HCT116 (cell line): ENCODE results near the gene RTN4RL1. TPM values are rescaled to one million over a fixed set of nuclear protein-coding genes. Genes with fewer than 3 reads are reported as not detected.

ENCODE experiments used
- ATAC-seq: fragments of 200-7000 bp; cut with Tn5 transposase; 2 replicates; pipeline ENCODE4 v1.9.1; 2020; ENCODE audit warnings: mild to moderate bottlenecking, moderate library complexity
- BruUV-seq: library from RNA; stranded (reverse); fragments of 400-500 nt; replicated peaks from 2 replicates; lab custom pipeline; 2021; lab: Mats Ljungman, UMichigan
- CTCF ChIA-PET: fragments of 300-600 bp; sonication (Branson Sonifier 250); formaldehyde crosslinking; loops from one replicate; lab custom pipeline; 2021; ENCODE audit warnings: antibody characterized with exemption; lab: Charles Lee
- POLR2A ChIA-PET: fragments of 300-600, 350-600 bp; sonication (Branson Sonifier 250); formaldehyde crosslinking; loops from one replicate; lab custom pipeline; 2021; ENCODE audit warnings: antibody characterized with exemption; lab: Charles Lee
- RAD21 ChIA-PET, 2 experiments: fragments of 300-600 bp; sonication (Branson Sonifier 250); formaldehyde crosslinking; loops; one replicate each; lab custom pipeline; 2023; ENCODE audit warnings: low total read pairs in 2 of 2; ENCODE audit not compliant: uncharacterized antibody in 2 of 2, unreplicated experiment in 2 of 2, low non-redundant PET in 1 of 2; lab: Charles Lee
- DNase-seq: peaks from one replicate; pipeline ENCODE4 v3.0.0-alpha.2; 2010; ENCODE audit warnings: low read depth, low spot score
- H2AFZ ChIP-seq: fragments of 200-600 bp; shearing (Covaris generic), sonication (generic); 2 replicates; pipeline ENCODE4 v1.6.1; 2017; ENCODE audit warnings: low read depth, mixed run types, mixed read lengths, antibody characterized with exemption, low read length; ENCODE audit not compliant: poor library complexity, severe bottlenecking
- H3K27ac ChIP-seq: 2 replicates; pipeline ENCODE4 v1.5.1; 2012; ENCODE audit warnings: low read depth, low read length
- H3K27me3 ChIP-seq: fragments of 200-600 bp; sonication (generic); 2 replicates; pipeline ENCODE4 v1.6.1; 2016; ENCODE audit warnings: mixed run types, low read length, mixed read lengths; ENCODE audit not compliant: insufficient read depth
- H3K36me3 ChIP-seq, 2 experiments: fragments of 200-500 bp in 1 of 2; fragments of 200-600 bp in 1 of 2; sonication (Bioruptor generic) in 1 of 2; sonication (generic) in 1 of 2; 2 replicates each; pipeline versions ENCODE4 v1.5.1 to v1.6.1; 2014 to 2016; ENCODE audit warnings: low read length in 2 of 2, inconsistent platforms in 1 of 2, mixed read lengths in 1 of 2, mixed run types in 1 of 2; ENCODE audit not compliant: insufficient read depth in 2 of 2, control insufficient read depth in 1 of 2
- H3K4me1 ChIP-seq, 2 experiments: fragments of 200-600 bp in 1 of 2; sonication (generic) in 1 of 2; 2 replicates each; pipeline versions ENCODE4 v1.5.1 to v1.6.1; 2012 to 2017; ENCODE audit warnings: low read length in 2 of 2, inconsistent platforms in 1 of 2, mild to moderate bottlenecking in 1 of 2, mixed read lengths in 1 of 2, mixed run types in 1 of 2, moderate library complexity in 1 of 2; ENCODE audit not compliant: insufficient read depth in 2 of 2, control insufficient read depth in 1 of 2
- H3K4me2 ChIP-seq: fragments of 200-600 bp; sonication (generic); 2 replicates; pipeline ENCODE4 v1.6.1; 2017; ENCODE audit warnings: mixed run types, low read length, mixed read lengths
- H3K4me3 ChIP-seq, 2 experiments: fragments of 200-600 bp in 1 of 2; sonication (generic) in 1 of 2; replicated peaks in 1 of 2; 2 replicates each; pipeline ENCODE4 v1.5.1; 2011 to 2016; ENCODE audit warnings: low read length in 2 of 2, control low read depth in 1 of 2, low read depth in 1 of 2, mild to moderate bottlenecking in 1 of 2, mixed read lengths in 1 of 2, mixed run types in 1 of 2
- H3K79me2 ChIP-seq: fragments of 200-600 bp; sonication (generic); 2 replicates; pipeline ENCODE4 v1.6.1; 2017; ENCODE audit warnings: mild to moderate bottlenecking, mixed run types, low read length, moderate library complexity, mixed read lengths; ENCODE audit not compliant: insufficient read depth
- H3K9ac ChIP-seq: fragments of 200-600 bp; sonication (generic); 2 replicates; pipeline ENCODE4 v1.6.1; 2016; ENCODE audit warnings: low read length, mixed read lengths
- H3K9me2 ChIP-seq: fragments of 200-600 bp; sonication (generic), shearing (Covaris generic); 2 replicates; pipeline ENCODE4 v1.6.1; 2017; ENCODE audit warnings: mixed run types, mild to moderate bottlenecking, moderate library complexity; ENCODE audit not compliant: insufficient read depth
- H3K9me3 ChIP-seq, 2 experiments: fragments of 200-500 bp in 1 of 2; fragments of 200-600 bp in 1 of 2; sonication (Bioruptor generic) in 1 of 2; sonication (generic) in 1 of 2; 2 replicates each; pipeline ENCODE4 v1.6.1; 2014 to 2017; ENCODE audit warnings: low read length in 2 of 2, mixed read lengths in 2 of 2, inconsistent platforms in 1 of 2, low read depth in 1 of 2, mild to moderate bottlenecking in 1 of 2, mixed run types in 1 of 2, moderate library complexity in 1 of 2; ENCODE audit not compliant: control insufficient read depth in 1 of 2, insufficient read depth in 1 of 2
- H4K20me1 ChIP-seq: fragments of 200-600 bp; sonication (generic), shearing (Covaris generic); 2 replicates; pipeline ENCODE4 v1.6.1; 2017; ENCODE audit warnings: mixed run types, mild to moderate bottlenecking, moderate library complexity; ENCODE audit not compliant: insufficient read depth
- CEBPB ChIP-seq: IDR thresholded peaks from 2 replicates; pipeline ENCODE4 v1.6.1; 2012; ENCODE audit warnings: low read depth
- EGR1 ChIP-seq: IDR thresholded peaks from 2 replicates; pipeline ENCODE4 v1.6.1; 2012; ENCODE audit warnings: low read depth
- ELF1 ChIP-seq: IDR thresholded peaks from 2 replicates; pipeline ENCODE4 v1.6.1; 2012; ENCODE audit warnings: low read depth, borderline replicate concordance
- EZH2 ChIP-seq: fragments of 200-600 bp; sonication (generic); IDR thresholded peaks from 2 replicates; pipeline ENCODE4 v1.6.1; 2017; ENCODE audit warnings: antibody characterized with exemption, mixed run types
- EZH2phosphoT487 ChIP-seq: fragments of 200-600 bp; IDR thresholded peaks from 2 replicates; pipeline ENCODE4 v1.6.1; 2018; ENCODE audit warnings: antibody characterized with exemption, borderline replicate concordance
- FOSL1 ChIP-seq: IDR thresholded peaks from 2 replicates; pipeline ENCODE4 v1.6.1; 2012; ENCODE audit warnings: low read depth
- JUND ChIP-seq: IDR thresholded peaks from 2 replicates; pipeline ENCODE4 v1.6.1; 2012
- POLR2A ChIP-seq: IDR thresholded peaks from 2 replicates; pipeline ENCODE4 v1.7.0; 2011; ENCODE audit warnings: borderline replicate concordance; ENCODE audit not compliant: insufficient read depth, insufficient read length; ENCODE audit errors: extremely low read depth
- POLR2AphosphoS5 ChIP-seq: IDR thresholded peaks from 2 replicates; pipeline ENCODE4 v1.6.1; 2011; ENCODE audit warnings: mild to moderate bottlenecking, low read depth, low read length, moderate library complexity
- SIN3A ChIP-seq: IDR thresholded peaks from 2 replicates; pipeline ENCODE4 v1.6.1; 2012; ENCODE audit warnings: low read depth
- SP1 ChIP-seq: IDR thresholded peaks from 2 replicates; pipeline ENCODE4 v1.6.1; 2012; ENCODE audit warnings: low read depth
- SRF ChIP-seq: IDR thresholded peaks from 2 replicates; pipeline ENCODE4 v1.6.1; 2012; ENCODE audit warnings: low read depth
- TCF7L2 ChIP-seq: IDR thresholded peaks from 2 replicates; pipeline ENCODE4 v1.7.0; 2011; ENCODE audit warnings: borderline replicate concordance, inconsistent platforms; ENCODE audit not compliant: insufficient read depth, insufficient read length; ENCODE audit errors: extremely low read depth
- ZFX ChIP-seq: fragments of 450-650 bp; IDR thresholded peaks from 2 replicates; pipeline ENCODE4 v1.6.1; 2017
- ZNF274 ChIP-seq: fragments of 200-500 bp; sonication (Bioruptor generic); IDR thresholded peaks from 2 replicates; pipeline ENCODE4 v1.6.1; 2014; ENCODE audit warnings: mild to moderate bottlenecking, low read depth, low read length, inconsistent platforms
- intact Hi-C: fragments of 100-400 bp; cut with micrococcal nuclease; formaldehyde crosslinking; loops from 2 replicates; pipeline ENCODE4 v1.10.0; 2022
- total RNA-seq: library from RNA; stranded (reverse); gene quantifications from one replicate; pipeline ENCODE4 v1.2.1, GENCODE V29; 2021; ENCODE audit not compliant: unreplicated experiment
- TF ChIP-seq, protein P1 (sequence below): IDR thresholded peaks from 2 replicates; pipeline ENCODE4 v1.6.1; 2012
- TF ChIP-seq, protein P2 (sequence below), 3 experiments: fragments of 200-600 bp in 1 of 3; sonication (generic) in 1 of 3; IDR thresholded peaks in 2 of 3; conservative IDR thresholded peaks in 1 of 3; 2 replicates each; pipeline ENCODE4 v1.5.1; 2012 to 2017; ENCODE audit warnings: low read depth in 2 of 3, low read length in 2 of 3, antibody characterized with exemption in 1 of 3, borderline replicate concordance in 1 of 3, control low read depth in 1 of 3, mild to moderate bottlenecking in 1 of 3, mixed read lengths in 1 of 3, mixed run types in 1 of 3, moderate library complexity in 1 of 3; ENCODE audit not compliant: insufficient read depth in 1 of 3

Gene RTN4RL1
- total RNA-seq, 1 experiment from 2014 or later, result 3.7 TPM

DNA sequence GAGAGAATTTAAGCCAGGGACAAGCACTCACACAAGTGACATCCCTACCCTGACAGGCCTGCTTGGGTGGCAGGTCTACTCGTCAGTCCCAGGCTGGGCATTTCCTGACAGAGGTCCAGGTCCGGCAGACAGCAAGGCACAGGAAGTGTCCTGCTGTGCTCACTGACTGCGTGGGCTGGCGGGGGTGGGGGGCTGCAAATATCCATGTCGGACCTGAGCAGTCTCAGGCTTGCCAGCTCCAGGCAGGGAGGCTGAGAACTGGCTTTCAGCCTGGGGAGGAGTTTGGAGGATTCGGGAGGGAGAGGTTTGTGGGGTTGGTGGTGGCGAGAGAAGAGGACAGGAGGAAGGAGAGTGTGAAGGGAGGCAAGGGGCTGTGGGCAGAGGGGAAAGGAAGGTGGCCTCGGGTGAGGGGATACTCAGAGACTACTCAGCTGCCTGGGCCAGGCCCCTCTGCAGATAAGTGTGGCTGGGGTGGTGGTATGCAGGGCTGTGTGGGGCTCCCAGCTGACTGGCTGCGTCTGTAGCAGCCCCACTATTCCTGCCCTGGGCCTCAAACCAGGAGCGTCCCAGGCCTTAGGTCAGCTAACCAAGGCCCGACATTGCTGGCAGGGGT lies 37.5 kb upstream of the RTN4RL1 start (continued):
- TF ChIP-seq, protein P1, sequence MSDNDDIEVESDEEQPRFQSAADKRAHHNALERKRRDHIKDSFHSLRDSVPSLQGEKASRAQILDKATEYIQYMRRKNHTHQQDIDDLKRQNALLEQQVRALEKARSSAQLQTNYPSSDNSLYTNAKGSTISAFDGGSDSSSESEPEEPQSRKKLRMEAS, result no peak
- TF ChIP-seq, protein P2, sequence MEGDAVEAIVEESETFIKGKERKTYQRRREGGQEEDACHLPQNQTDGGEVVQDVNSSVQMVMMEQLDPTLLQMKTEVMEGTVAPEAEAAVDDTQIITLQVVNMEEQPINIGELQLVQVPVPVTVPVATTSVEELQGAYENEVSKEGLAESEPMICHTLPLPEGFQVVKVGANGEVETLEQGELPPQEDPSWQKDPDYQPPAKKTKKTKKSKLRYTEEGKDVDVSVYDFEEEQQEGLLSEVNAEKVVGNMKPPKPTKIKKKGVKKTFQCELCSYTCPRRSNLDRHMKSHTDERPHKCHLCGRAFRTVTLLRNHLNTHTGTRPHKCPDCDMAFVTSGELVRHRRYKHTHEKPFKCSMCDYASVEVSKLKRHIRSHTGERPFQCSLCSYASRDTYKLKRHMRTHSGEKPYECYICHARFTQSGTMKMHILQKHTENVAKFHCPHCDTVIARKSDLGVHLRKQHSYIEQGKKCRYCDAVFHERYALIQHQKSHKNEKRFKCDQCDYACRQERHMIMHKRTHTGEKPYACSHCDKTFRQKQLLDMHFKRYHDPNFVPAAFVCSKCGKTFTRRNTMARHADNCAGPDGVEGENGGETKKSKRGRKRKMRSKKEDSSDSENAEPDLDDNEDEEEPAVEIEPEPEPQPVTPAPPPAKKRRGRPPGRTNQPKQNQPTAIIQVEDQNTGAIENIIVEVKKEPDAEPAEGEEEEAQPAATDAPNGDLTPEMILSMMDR (IDR thresholded peaks at IDR 0.05 in 2 of 3, conservative IDR thresholded peaks at IDR 0.05 in 1 of 3; ENCODE audit: borderline replicate concordance in 1 of 3, insufficient read depth in 1 of 3, low read depth in 2 of 3, low read length in 2 of 3), result no peak
- TF ChIP-seq ZNF274 (no peak), SRF (no peak), CEBPB (no peak)

DNA sequence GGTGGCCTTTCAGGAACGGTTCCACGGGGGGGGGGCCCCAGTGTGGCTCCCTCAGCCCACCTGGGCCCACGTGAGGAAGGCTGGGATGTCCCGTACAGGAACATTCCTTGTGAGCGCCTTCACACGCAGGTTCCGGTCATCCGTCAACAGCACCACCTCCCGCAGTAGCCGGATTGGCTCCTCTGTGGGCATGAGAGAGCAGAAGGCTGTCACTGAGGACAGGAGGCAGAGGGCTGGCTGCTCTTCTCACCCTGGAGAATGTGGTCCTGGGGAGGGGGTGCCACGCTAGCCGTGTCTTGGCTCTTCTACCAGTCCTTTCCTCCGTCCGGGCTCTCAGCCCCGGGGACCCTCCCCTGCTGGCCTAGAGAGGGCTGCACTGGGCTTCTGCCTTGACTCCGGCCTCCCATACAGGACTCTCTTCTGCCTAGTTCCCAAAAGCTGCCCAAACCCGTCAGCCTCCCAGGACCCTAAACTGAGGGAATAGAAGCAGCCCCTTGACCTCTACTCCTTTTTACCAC lies 36.4 kb upstream of the RTN4RL1 start:
- no peak overlapping the region for H3K9ac ChIP-seq
- RAD21 ChIA-PET, result no interaction called here
- no TSS peak for BruUV-seq

More for the DNA sequence above, 36.4 kb upstream of the RTN4RL1 start:
- no peaks in the 10 kb centered on the region for H3K27me3 ChIP-seq
- H3K9me2 ChIP-seq, result no peaks in the 10 kb centered on the region
- no peak overlapping the region for H3K4me3 ChIP-seq
- CTCF ChIA-PET, result no interaction called here
- H3K9me3 ChIP-seq, result no peaks in the 10 kb centered on the region
- intact Hi-C loops, result no loop called here
- TF ChIP-seq SIN3A (no peak), SRF (no peak), TCF7L2 (no peak), FOSL1 (no peak), CEBPB (no peak), EZH2phosphoT487 (no peak), EZH2 (no peak), JUND (no peak), POLR2AphosphoS5 (no peak), SP1 (no peak), POLR2A (no peak), ZFX (no peak), EGR1 (no peak), ELF1 (no peak)
- TF ChIP-seq, protein P1, result no peak
- no peak for DNase-seq
- ATAC-seq, result no peak
- POLR2A ChIA-PET, result no interaction called here
- H3K36me3 ChIP-seq, result no peaks in the 10 kb centered on the region
- no peak overlapping the region for H3K4me2 ChIP-seq
- no peaks in the 10 kb centered on the region for H4K20me1 ChIP-seq
- no peak overlapping the region for H2AFZ ChIP-seq
- no peaks in the 10 kb centered on the region for H3K79me2 ChIP-seq
- H3K27ac ChIP-seq, result no peak overlapping the region
- H3K4me1 ChIP-seq, result peaks cover 0 to 16% of the 10 kb centered on the region in 2 experiments; a peak in 3 of 4 replicates
